HepG2 (cell line): Measurements from ENCODE around the gene FNDC3A. TPM values are rescaled to one million over a fixed set of nuclear protein-coding genes. Genes with fewer than 3 reads are reported as not detected.

Experiments used
- ATAC-seq: fragments of 200-7000 bp; cut with Tn5 transposase; 3 replicates; pipeline ENCODE4 v1.9.1; 2020; ENCODE audit warnings: mild to moderate bottlenecking, moderate library complexity
- BruUV-seq: library from RNA; stranded (reverse); fragments of 400-500 nt; replicated peaks from 2 replicates; lab custom pipeline; 2021; lab: Mats Ljungman, UMichigan
- CTCF ChIA-PET: fragments of 300-600 bp; formaldehyde crosslinking; extraction: SDS; loops from one replicate; lab custom pipeline; 2021; ENCODE audit warnings: low total read pairs, inconsistent platforms, low intra/inter-chr PET ratio; lab: Yijun Ruan, JAX
- POLR2A ChIA-PET: fragments of 350-600 bp; sonication (Branson Sonifier 250); formaldehyde crosslinking; loops from one replicate; lab custom pipeline; 2020; ENCODE audit warnings: antibody characterized with exemption, inconsistent platforms; lab: Yijun Ruan, JAX
- DNase-seq: peaks from one replicate; pipeline ENCODE4 v3.0.0-alpha.2; 2015; ENCODE audit warnings: low spot score
- FAIRE-seq: peaks from 3 replicates; lab custom pipeline; 2011; peaks lifted over from hg19 to GRCh38; lab: Jason Lieb, UNC
- H2AFZ ChIP-seq: one replicate; pipeline ENCODE4 v1.6.1; 2011; ENCODE audit warnings: low read length, inconsistent platforms
- H3K27ac ChIP-seq: fragments of 300-600 bp; 3 replicates; pipeline ENCODE4 v1.8.0; 2011; ENCODE audit warnings: mixed run types, mild to moderate bottlenecking, mixed read lengths, low read length, inconsistent platforms; ENCODE audit not compliant: insufficient read depth; ENCODE audit errors: extremely low read length
- H3K27me3 ChIP-seq, 2 experiments: fragments of 200-600 bp in 1 of 2; 2 replicates in 1 of 2; 3 replicates in 1 of 2; pipeline versions ENCODE4 v1.6.0 to v1.8.0; 2011; ENCODE audit warnings: low read length in 2 of 2, mild to moderate bottlenecking in 2 of 2, moderate library complexity in 2 of 2, inconsistent platforms in 1 of 2; ENCODE audit not compliant: insufficient read depth in 2 of 2, control insufficient read depth in 1 of 2
- H3K36me3 ChIP-seq, 2 experiments: fragments of 200-600 bp in 1 of 2; replicated peaks in 1 of 2; 2 replicates in 1 of 2; 3 replicates in 1 of 2; pipeline versions ENCODE4 v1.5.1 to v1.8.0; 2011; ENCODE audit warnings: low read length in 2 of 2, inconsistent platforms in 1 of 2; ENCODE audit not compliant: insufficient read depth in 2 of 2, control insufficient read depth in 1 of 2
- H3K4me1 ChIP-seq: 2 replicates; pipeline ENCODE4 v1.5.1; 2012; ENCODE audit warnings: low read length, inconsistent platforms; ENCODE audit not compliant: insufficient read depth
- H3K4me2 ChIP-seq: 2 replicates; pipeline ENCODE4 v1.6.0; 2011; ENCODE audit warnings: low read depth, low read length, inconsistent platforms
- H3K4me3 ChIP-seq, 3 experiments: fragments of 200-600 bp in 1 of 3; sonication (generic), shearing (Covaris generic) in 1 of 3; replicated peaks in 1 of 3; 2 replicates each; pipeline ENCODE4 v1.5.1; 2011 to 2016; ENCODE audit warnings: low read length in 3 of 3, inconsistent platforms in 2 of 3, low read depth in 2 of 3, mild to moderate bottlenecking in 2 of 3, control low read depth in 1 of 3, mixed read lengths in 1 of 3; ENCODE audit not compliant: insufficient read depth in 1 of 3
- H3K79me2 ChIP-seq: one replicate; pipeline ENCODE4 v1.6.1; 2011; ENCODE audit warnings: low read length, inconsistent platforms; ENCODE audit not compliant: insufficient read depth
- H3K9ac ChIP-seq: 2 replicates; pipeline ENCODE4 v1.6.0; 2011; ENCODE audit warnings: mild to moderate bottlenecking, low read depth, low read length, inconsistent platforms; ENCODE audit not compliant: insufficient read depth
- H3K9me3 ChIP-seq: 2 replicates; pipeline ENCODE4 v1.5.1; 2012; ENCODE audit warnings: mild to moderate bottlenecking, low read length
- H4K20me1 ChIP-seq: 2 replicates; pipeline ENCODE4 v1.6.0; 2011; ENCODE audit warnings: inconsistent platforms, mild to moderate bottlenecking, low read length, moderate library complexity; ENCODE audit not compliant: insufficient read depth
- CEBPB ChIP-seq: IDR thresholded peaks from 2 replicates; pipeline ENCODE4 v1.6.1; 2011; ENCODE audit warnings: low read depth, low read length, improper control_type of control experiment, borderline replicate concordance
- HNRNPK ChIP-seq: fragments of 200-400 bp; formaldehyde crosslinking; IDR thresholded peaks from 2 replicates; pipeline ENCODE4 v1.6.1; 2018; ENCODE audit warnings: low read length, low read depth, moderate library complexity, mild to moderate bottlenecking; ENCODE audit not compliant: poor library complexity, severe bottlenecking
- JARID2 ChIP-seq: sonication (generic); formaldehyde crosslinking; IDR thresholded peaks from 2 replicates; pipeline ENCODE4 v1.8.1; 2023; ENCODE audit warnings: missing genetic modification reagents, inconsistent platforms; ENCODE audit not compliant: insufficient replicate concordance
- NKX3-1 ChIP-seq: sonication (generic); formaldehyde crosslinking; IDR thresholded peaks from 2 replicates; pipeline ENCODE4 v1.5.0; 2020; ENCODE audit warnings: missing genetic modification reagents
- PCBP1 ChIP-seq: fragments of 200-400 bp; formaldehyde crosslinking; IDR thresholded peaks from 2 replicates; pipeline ENCODE4 v1.6.1; 2017; ENCODE audit warnings: mild to moderate bottlenecking, low read depth, low read length, borderline replicate concordance
- RFXANK ChIP-seq: IDR thresholded peaks from 2 replicates; pipeline ENCODE4 v1.6.1; 2016
- ZBTB46 ChIP-seq: sonication (generic); formaldehyde crosslinking; IDR thresholded peaks from 2 replicates; pipeline ENCODE4 v1.4.0; 2020; ENCODE audit warnings: mild to moderate bottlenecking, missing genetic modification reagents, borderline replicate concordance
- ZNF629 ChIP-seq: sonication (generic); formaldehyde crosslinking; conservative IDR thresholded peaks from 2 replicates; pipeline ENCODE4 v1.5.0; 2020; ENCODE audit warnings: missing genetic modification reagents
- WGBS: methylation state at CpG from one replicate; pipeline ENCODE4 v1.1.6; 2017; ENCODE audit warnings: low lambda C conversion rate; 5-methylcytosine and 5-hydroxymethylcytosine counted together
- in situ Hi-C: cut with HindIII; loops from 2 replicates; pipeline ENCODE4 v1.10.0; 2017; ENCODE audit warnings: low pct_unique_long_range_greater_than_20kb; ENCODE audit not compliant: extremely low pct_ligation_motif_present
- intact Hi-C: fragments of 100-400 bp; cut with micrococcal nuclease; formaldehyde crosslinking; loops from one replicate; pipeline ENCODE4 v1.10.0; 2022; ENCODE audit not compliant: unreplicated experiment
- polyA plus RNA-seq, 8 experiments: library from polyadenylated mRNA; depleted of rRNA in 3 of 8; stranded (reverse) in 7 of 8; unstranded in 1 of 8; fragments of >200 nt; fragmentation: Illumina TruSeq in 4 of 8; extraction: Trizol in 4 of 8; gene quantifications; 2 replicates each; pipeline versions ENCODE4 v1.2.1 to v1.2.3, GENCODE V29; 2011 to 2016; ENCODE audit warnings: low read depth in 4 of 8, missing spikeins in 1 of 8, mixed read lengths in 1 of 8; ENCODE audit not compliant: insufficient read depth in 1 of 8
- total RNA-seq, 5 experiments: library from RNA; depleted of rRNA; stranded (reverse); fragments of >200 nt; fragmentation: Illumina TruSeq; extraction: Trizol; gene quantifications; 2 replicates each; pipeline ENCODE4 v1.2.3, GENCODE V29; 2016; ENCODE audit warnings: low read depth in 1 of 5

Gene FNDC3A
- total and polyA plus RNA-seq, 2 of the 13 experiments (the other 11 are each of a cell fraction or from before 2014, with no cell fraction given): 36.7 to 39.3 TPM

- no peak for FAIRE-seq
- 96% methylated on average over 3 of the region's 3 CpGs for WGBS
- intact Hi-C loops (no loop called here), in situ Hi-C loops (no loop called here)
- Histone ChIP-seq H3K4me3 (no peak overlapping the region), H2AFZ (no peak overlapping the region), H4K20me1 (no peaks in the 10 kb centered on the region), H3K36me3 (no peaks in the 10 kb centered on the region; a peak in 1 of 5 replicates), H3K79me2 (no peaks in the 10 kb centered on the region), H3K27me3 (no peaks in the 10 kb centered on the region), H3K9ac (no peak overlapping the region), H3K4me2 (no peak overlapping the region), H3K4me1 (no peaks in the 10 kb centered on the region), H3K27ac (no peak overlapping the region), H3K9me3 (no peaks in the 10 kb centered on the region)
- no peak for ATAC-seq
- CTCF ChIA-PET: no interaction called here
- TF ChIP-seq ZNF629 (no peak), CEBPB (peak; percentile 69), HNRNPK (peak; percentile 100), NKX3-1 (no peak), RFXANK (CRISPR knock-in tag) (no peak), PCBP1 (peak; percentile 98), JARID2 (CRISPR knock-in tag) (no peak), ZBTB46 (CRISPR knock-in tag) (no peak)
- no TSS peak for BruUV-seq
- POLR2A ChIA-PET: no interaction called here
- DNase-seq: no peak
Observed at GRCh38 chr13:49060678-49061387, 85.1 kb downstream of the FNDC3A start.
